Activated CD4-positive, alpha-beta T cell treated with anti-CD3 and anti-CD28 coated beads, Interleukin-2, amount 50 U/mL, for 16 hours (primary cell): ENCODE measurements around the gene STEAP1B.

ENCODE experiments used
- DNase-seq: peaks from one replicate; pipeline ENCODE4 v3.0.0-alpha.2; 2020

STEAP1B gene

DNA sequence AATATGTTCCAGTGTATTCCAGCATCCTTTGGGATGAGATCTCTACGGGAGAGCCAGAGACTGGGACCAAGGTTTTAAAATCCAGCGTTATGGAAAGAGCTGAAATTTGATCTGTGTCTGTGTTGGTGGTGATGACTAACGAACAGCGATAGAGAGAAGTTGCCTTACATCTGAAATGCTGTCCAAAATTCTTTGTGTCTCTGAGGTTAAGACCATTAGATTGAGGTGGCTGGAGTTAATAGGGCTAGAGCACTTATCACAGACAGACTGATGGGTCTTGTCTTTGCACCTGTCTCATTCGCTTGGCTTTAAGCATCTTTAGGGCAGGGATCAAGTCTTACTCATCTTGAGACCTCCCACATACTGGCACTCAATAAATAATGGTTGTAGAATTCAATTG is 102.0 kb downstream of the STEAP1B start:
- no peak for DNase-seq

GRCh38 chr7:22395222-22395621 is 104.8 kb downstream of the STEAP1B start:
- no peak for DNase-seq

GRCh38 chr7:22394739-22395138 is 105.2 kb downstream of the STEAP1B start:
- no peak for DNase-seq

- no peak for DNase-seq
Measured at GRCh38 chr7:22393913-22394729, 105.9 kb downstream of the STEAP1B start.

DNA sequence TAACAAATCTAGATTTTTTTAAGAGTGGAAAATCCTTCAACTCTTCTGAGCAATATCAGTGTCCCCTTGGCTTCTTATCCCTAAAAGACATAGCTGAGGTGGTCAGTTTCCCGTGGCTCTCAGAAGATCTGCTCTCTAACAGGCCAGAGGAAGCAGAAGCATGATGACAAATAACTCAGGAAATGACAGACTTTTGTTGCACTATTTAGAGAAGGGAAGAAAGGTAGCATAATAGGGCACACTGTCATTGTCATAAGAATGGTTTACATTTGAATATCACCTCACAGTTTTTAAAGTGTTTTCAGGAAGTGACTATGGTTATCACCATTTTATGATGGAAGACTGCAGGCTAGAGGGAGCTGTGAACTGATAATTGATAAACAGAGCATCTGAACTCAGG is 109.5 kb downstream of the STEAP1B start:
- no peak for DNase-seq

- no peak for DNase-seq
Measured at GRCh38 chr7:22389892-22390291, 110.1 kb downstream of the STEAP1B start.

- no peak for DNase-seq
Measured at GRCh38 chr7:22387583-22387982, 112.4 kb downstream of the STEAP1B start.

DNA sequence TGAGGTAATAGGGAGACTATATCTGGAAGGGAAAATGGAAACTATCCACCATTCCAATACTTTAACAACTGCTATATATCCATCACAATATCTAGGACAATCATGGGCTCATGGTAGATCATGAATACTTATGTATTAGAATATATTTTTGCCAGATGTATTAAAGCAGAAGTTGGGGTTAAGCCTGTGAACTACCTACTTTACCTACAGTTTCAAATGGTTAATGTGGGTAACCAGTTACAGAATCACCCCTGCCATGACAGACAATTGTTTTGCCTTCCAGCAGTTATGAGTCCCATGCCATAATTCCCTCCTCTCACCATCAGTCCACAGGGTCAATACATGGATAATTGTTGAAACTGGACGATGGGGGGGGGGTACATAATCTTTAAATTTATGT is 113.1 kb downstream of the STEAP1B start:
- no peak for DNase-seq

GRCh38 chr7:22386206-22386858 is 113.7 kb downstream of the STEAP1B start:
- DNase-seq = no peak

- no peak for DNase-seq
Measured at GRCh38 chr7:22385326-22385725, 114.7 kb downstream of the STEAP1B start.

- no peak for DNase-seq
Measured at GRCh38 chr7:22380333-22380732, 119.7 kb downstream of the STEAP1B start.

DNA sequence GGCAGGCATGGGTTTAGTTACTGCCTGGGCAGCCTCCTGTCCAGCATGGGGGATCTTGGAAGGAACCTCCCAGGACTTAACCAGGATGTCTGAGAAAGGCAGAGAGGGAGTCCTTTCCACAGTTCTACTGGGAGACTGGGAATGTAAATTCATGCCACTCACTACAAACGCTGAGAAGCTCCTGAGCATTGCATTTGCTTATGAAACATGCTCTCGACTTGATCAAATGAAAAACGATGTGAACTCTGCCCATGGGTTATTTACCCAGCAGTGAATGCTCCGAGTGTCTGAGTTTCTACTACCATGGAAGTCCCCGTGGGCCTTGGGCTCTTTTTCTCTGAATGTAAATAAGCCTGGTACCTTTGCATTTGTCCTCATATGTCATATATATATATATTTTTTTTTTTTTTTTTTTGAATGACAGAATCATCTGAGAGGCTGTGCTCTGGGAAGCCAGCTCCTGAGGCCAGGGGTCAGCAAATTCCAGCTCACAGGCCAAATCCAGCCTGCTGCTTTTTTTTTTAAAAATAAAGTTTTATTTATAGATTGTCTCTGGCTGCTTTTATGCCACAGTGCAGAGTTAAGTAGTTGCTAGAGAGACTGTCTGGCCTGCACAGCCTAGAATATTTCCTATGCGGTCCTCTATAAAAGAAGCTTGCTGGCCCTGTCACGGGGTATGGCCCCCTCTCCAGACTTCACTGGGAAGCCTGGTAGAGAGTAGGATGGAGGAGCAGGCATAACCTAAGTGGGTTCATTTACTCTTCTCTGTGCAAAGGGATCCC is 121.6 kb downstream of the STEAP1B start:
- no peak for DNase-seq

GRCh38 chr7:22377703-22378102 is 122.3 kb downstream of the STEAP1B start:
- DNase-seq = no peak

DNA sequence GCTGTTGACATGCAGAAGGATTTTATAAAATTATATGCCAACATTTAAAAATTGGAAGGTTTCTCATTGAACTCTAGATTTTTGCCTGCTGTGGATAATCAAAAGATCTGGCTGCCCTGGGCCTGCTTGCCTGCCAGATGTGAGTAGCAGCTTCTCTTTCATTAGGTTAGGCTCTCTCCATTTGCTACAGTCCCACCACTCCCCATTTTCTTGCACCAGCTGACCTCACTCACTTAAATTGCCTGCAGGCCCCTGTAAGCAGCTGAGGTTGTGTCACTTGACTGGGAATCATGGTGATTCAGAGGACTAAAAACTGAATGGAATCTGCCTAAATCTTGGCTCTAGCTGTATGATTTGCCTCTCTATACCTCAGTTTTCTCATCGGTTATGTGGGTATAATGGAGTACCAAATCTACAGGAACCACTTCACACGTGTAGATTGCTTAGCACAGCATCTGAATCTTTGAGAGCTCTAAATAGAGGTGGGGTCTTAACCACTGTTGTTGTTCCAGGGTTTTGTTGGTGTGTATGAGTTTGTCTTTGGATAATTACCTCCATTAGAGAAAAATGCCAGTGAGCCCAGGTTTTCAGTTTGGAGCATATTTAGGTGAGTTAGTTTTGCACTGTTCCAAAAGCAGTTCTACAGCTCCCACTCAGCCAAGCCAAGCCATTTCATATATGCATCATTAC is 124.5 kb downstream of the STEAP1B start:
- no peak for DNase-seq

DNA sequence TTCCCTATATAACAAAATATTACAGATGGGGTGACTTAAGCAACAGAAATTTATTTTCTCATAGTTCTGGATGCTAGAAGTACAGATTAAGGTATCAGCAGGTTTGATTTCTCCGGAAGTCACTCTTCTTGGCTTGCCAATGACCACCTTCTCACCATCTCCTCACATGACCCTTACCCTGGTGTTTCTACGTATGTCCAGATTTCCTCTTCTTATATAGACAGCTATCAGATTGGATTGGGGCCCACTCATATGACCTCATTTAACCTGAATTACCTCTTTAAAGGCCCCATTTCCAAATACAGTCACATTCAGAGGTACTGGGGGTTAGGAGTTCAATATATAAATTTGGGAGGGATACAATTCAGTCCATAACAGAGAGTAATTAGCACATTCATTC is 126.1 kb downstream of the STEAP1B start:
- no peak for DNase-seq

DNA sequence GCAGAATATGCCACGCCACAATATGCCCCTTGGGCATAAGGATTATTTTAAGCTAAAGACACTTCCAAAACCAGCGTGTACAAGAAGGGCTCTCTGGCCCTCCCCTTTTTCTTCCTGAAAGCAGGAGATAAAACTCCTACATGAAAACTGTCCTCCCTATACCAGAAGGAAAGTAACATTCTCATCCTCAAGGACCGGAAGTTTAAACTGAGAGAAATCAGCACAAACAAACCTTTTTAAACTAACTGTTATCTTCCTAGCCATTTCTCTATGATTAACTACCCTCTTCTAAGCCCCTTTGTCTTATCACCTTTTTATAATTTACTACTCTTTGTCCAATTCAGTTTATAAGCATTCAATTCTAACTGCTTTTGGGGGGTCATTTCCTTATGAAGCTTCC is 126.6 kb downstream of the STEAP1B start:
- DNase-seq = no peak

DNA sequence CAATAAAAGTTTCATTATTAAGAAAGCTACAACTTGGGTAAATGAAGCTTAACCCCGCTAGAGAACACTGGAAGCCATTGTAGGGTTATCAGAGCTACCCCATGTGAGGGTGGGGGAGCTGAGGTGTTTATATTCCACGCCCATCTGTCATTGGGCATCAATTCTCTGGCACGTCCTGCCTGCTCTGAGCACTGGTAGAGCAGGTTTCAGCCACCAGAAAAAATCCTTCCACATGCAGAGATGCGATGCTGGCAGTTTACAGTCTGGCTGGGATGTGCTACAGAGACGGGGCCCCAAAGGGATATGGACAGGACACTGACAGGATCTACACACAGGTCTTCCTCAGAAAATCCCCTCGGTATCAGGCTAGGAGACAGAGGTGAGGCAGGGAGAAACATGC is 127.1 kb downstream of the STEAP1B start:
- no peak for DNase-seq

DNA sequence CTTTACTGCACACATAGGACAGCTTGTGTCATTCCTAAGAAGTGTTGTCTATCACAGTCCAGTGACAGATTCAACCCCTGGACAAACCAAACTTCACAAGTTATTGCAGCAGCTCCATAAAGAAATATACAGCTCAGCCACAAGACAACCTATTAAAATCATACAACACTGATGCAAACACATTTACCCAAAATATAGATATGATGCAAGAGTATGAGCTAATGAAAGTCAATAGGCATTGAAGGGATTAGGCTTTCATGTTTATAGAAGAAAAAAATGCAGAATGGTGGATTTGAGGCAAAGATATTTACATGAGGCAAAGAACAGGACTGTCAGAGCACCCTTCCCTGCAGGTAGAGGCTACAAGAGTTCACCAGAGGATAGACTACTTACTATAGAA is 128.1 kb downstream of the STEAP1B start:
- no peak for DNase-seq
